H1 (cell line): ENCODE measurements around the gene MAGED2. TPM values are rescaled to one million over a fixed set of nuclear protein-coding genes. Genes with fewer than 3 reads are reported as not detected.

Experiments used
- CTCF ChIA-PET: fragments of 300-600 bp; sonication (Branson Sonifier 250); formaldehyde crosslinking; loops from one replicate; lab custom pipeline; 2021; ENCODE audit not compliant: partially characterized antibody; lab: Charles Lee
- POLR2A ChIA-PET: fragments of 300-600 bp; sonication (Branson Sonifier 250); formaldehyde crosslinking; loops from one replicate; lab custom pipeline; 2021; ENCODE audit warnings: inconsistent platforms; ENCODE audit not compliant: partially characterized antibody; lab: Charles Lee
- DNase-seq, 2 experiments: peaks; one replicate each; pipeline versions ENCODE4 v3.0.0 to v3.0.0-alpha.2; 2010 to 2022; ENCODE audit warnings: low spot score in 2 of 2, low read depth in 1 of 2, mixed read lengths in 1 of 2
- FAIRE-seq: peaks from 2 replicates; lab custom pipeline; 2011; peaks lifted over from hg19 to GRCh38; lab: Jason Lieb, UNC
- H2AFZ ChIP-seq: 2 replicates; pipeline ENCODE4 v1.8.1; 2012; ENCODE audit warnings: low read length, inconsistent platforms
- H2AK5ac ChIP-seq: 2 replicates; pipeline ENCODE4 v1.6.1; 2013; ENCODE audit warnings: low read depth, low read length
- H2BK120ac ChIP-seq: replicated peaks from 2 replicates; pipeline ENCODE3; 2013; ENCODE audit warnings: low read depth, low read length, inconsistent platforms
- H2BK12ac ChIP-seq: 2 replicates; pipeline ENCODE4 v1.6.1; 2013; ENCODE audit warnings: low read depth, low read length
- H2BK15ac ChIP-seq: 2 replicates; pipeline ENCODE4 v1.6.1; 2013; ENCODE audit warnings: low read length
- H2BK20ac ChIP-seq: 2 replicates; pipeline ENCODE4 v1.6.1; 2013; ENCODE audit warnings: low read length
- H2BK5ac ChIP-seq: 2 replicates; pipeline ENCODE4 v1.6.1; 2013; ENCODE audit warnings: low read depth, low read length
- H3K14ac ChIP-seq: 2 replicates; pipeline ENCODE4 v1.6.1; 2013; ENCODE audit warnings: inconsistent platforms; ENCODE audit not compliant: insufficient read length
- H3K18ac ChIP-seq: 2 replicates; pipeline ENCODE4 v1.6.1; 2013; ENCODE audit warnings: low read length; ENCODE audit errors: extremely low read depth
- H3K23ac ChIP-seq: 2 replicates; pipeline ENCODE4 v1.6.1; 2013; ENCODE audit warnings: inconsistent platforms; ENCODE audit not compliant: insufficient read length
- H3K23me2 ChIP-seq: 2 replicates; pipeline ENCODE4 v1.6.1; 2013; ENCODE audit warnings: low read depth, low read length
- H3K27ac ChIP-seq: 2 replicates; pipeline ENCODE4 v1.6.1; 2011; ENCODE audit warnings: low read depth, low read length, inconsistent platforms
- H3K27me3 ChIP-seq, 4 experiments: replicated peaks in 1 of 4; 1 replicate in 1 of 4; 2 replicates in 3 of 4; pipeline versions ENCODE4 v1.6.1 to v1.8.1; 2011 to 2013; ENCODE audit warnings: low read length in 3 of 4, mild to moderate bottlenecking in 3 of 4, inconsistent platforms in 2 of 4, mixed read lengths in 2 of 4, moderate library complexity in 1 of 4; ENCODE audit not compliant: control insufficient read depth in 3 of 4, insufficient read depth in 3 of 4; ENCODE audit errors: extremely low read depth in 1 of 4
- H3K36me3 ChIP-seq, 4 experiments: 2 replicates each; pipeline versions ENCODE4 v1.6.1 to v1.8.1; 2011 to 2013; ENCODE audit warnings: mild to moderate bottlenecking in 4 of 4, low read length in 3 of 4, moderate library complexity in 2 of 4, control low read depth in 1 of 4, inconsistent platforms in 1 of 4; ENCODE audit not compliant: insufficient read depth in 4 of 4, control insufficient read depth in 2 of 4
- H3K4ac ChIP-seq: replicated peaks from 2 replicates; pipeline ENCODE3; 2013; ENCODE audit warnings: low read length, low read depth, mixed read lengths, inconsistent platforms; ENCODE audit not compliant: insufficient read length
- H3K4me1 ChIP-seq, 4 experiments: replicated peaks in 1 of 4; 1 replicate in 1 of 4; 2 replicates in 3 of 4; pipeline versions ENCODE4 v1.6.1 to v1.8.1; 2011 to 2013; ENCODE audit warnings: low read length in 3 of 4, inconsistent platforms in 2 of 4, mixed read lengths in 1 of 4; ENCODE audit not compliant: insufficient read depth in 4 of 4, control insufficient read depth in 3 of 4
- H3K4me2 ChIP-seq, 2 experiments: 2 replicates each; pipeline versions ENCODE4 v1.6.1 to v1.8.1; 2011 to 2013; ENCODE audit warnings: low read depth in 2 of 2, low read length in 2 of 2, control low read depth in 1 of 2, inconsistent platforms in 1 of 2, mild to moderate bottlenecking in 1 of 2; ENCODE audit not compliant: insufficient read depth in 1 of 2
- H3K4me3 ChIP-seq, 4 experiments: fragments of 200-600, 300-600 bp in 1 of 4; sonication (generic), shearing (Covaris generic), sonication (Bioruptor Twin) in 1 of 4; 2 replicates each; pipeline versions ENCODE4 v1.5.1 to v1.8.1; 2011 to 2016; ENCODE audit warnings: low read length in 4 of 4, low read depth in 3 of 4, control low read depth in 2 of 4, inconsistent platforms in 2 of 4, mild to moderate bottlenecking in 2 of 4, mixed read lengths in 1 of 4, moderate library complexity in 1 of 4; ENCODE audit not compliant: insufficient read depth in 2 of 4; ENCODE audit errors: extremely low read depth in 1 of 4
- H3K56ac ChIP-seq: replicated peaks from 2 replicates; pipeline ENCODE3; 2013; ENCODE audit warnings: low read depth, mild to moderate bottlenecking, mixed read lengths, low read length, inconsistent platforms; ENCODE audit not compliant: insufficient read length
- H3K79me1 ChIP-seq: 2 replicates; pipeline ENCODE4 v1.6.1; 2013; ENCODE audit warnings: low read depth, low read length, control low read depth
- H3K79me2 ChIP-seq, 2 experiments: 2 replicates each; pipeline versions ENCODE4 v1.6.1 to v1.8.1; 2012 to 2013; ENCODE audit warnings: low read length in 2 of 2, mild to moderate bottlenecking in 2 of 2, inconsistent platforms in 1 of 2; ENCODE audit not compliant: insufficient read depth in 2 of 2, control insufficient read depth in 1 of 2
- H3K9ac ChIP-seq, 4 experiments: replicated peaks in 1 of 4; 1 replicate in 1 of 4; 2 replicates in 3 of 4; pipeline versions ENCODE4 v1.6.1 to v1.8.1; 2011 to 2013; ENCODE audit warnings: low read depth in 3 of 4, low read length in 3 of 4, control low read depth in 2 of 4, mild to moderate bottlenecking in 2 of 4, moderate library complexity in 2 of 4, inconsistent platforms in 1 of 4; ENCODE audit errors: extremely low read depth in 1 of 4
- H3K9me3 ChIP-seq, 2 experiments: 2 replicates each; pipeline versions ENCODE4 v1.6.1 to v1.8.1; 2012 to 2013; ENCODE audit warnings: mild to moderate bottlenecking in 2 of 2, moderate library complexity in 2 of 2, control low read depth in 1 of 2, inconsistent platforms in 1 of 2, low read depth in 1 of 2, low read length in 1 of 2, mixed read lengths in 1 of 2; ENCODE audit not compliant: insufficient read depth in 2 of 2
- H4K20me1 ChIP-seq, 2 experiments: replicated peaks in 1 of 2; 2 replicates each; pipeline versions ENCODE3 to v1.8.1; 2011 to 2013; ENCODE audit warnings: inconsistent platforms in 2 of 2, low read length in 2 of 2, mild to moderate bottlenecking in 1 of 2; ENCODE audit not compliant: insufficient read depth in 2 of 2, control insufficient read depth in 1 of 2
- H4K5ac ChIP-seq: 2 replicates; pipeline ENCODE4 v1.6.1; 2013; ENCODE audit warnings: low read length, low read depth, mixed read lengths, inconsistent platforms; ENCODE audit not compliant: insufficient read length
- H4K8ac ChIP-seq: 2 replicates; pipeline ENCODE4 v1.8.0; 2013; ENCODE audit warnings: mild to moderate bottlenecking, moderate library complexity, low read length, inconsistent platforms; ENCODE audit not compliant: insufficient read depth; ENCODE audit errors: extremely low read depth
- H4K91ac ChIP-seq: replicated peaks from 2 replicates; pipeline ENCODE3; 2013; ENCODE audit warnings: low read length, mixed read lengths, inconsistent platforms; ENCODE audit not compliant: insufficient read length
- BACH1 ChIP-seq: IDR thresholded peaks from 2 replicates; pipeline ENCODE4 v1.6.1; 2012; ENCODE audit warnings: low read length, improper control_type of control experiment
- CEBPB ChIP-seq: IDR thresholded peaks from 2 replicates; pipeline ENCODE4 v1.6.1; 2012; ENCODE audit warnings: low read depth, low read length
- GABPA ChIP-seq: IDR thresholded peaks from 2 replicates; pipeline ENCODE4 v1.6.1; 2011; ENCODE audit warnings: mild to moderate bottlenecking, low read length, moderate library complexity, borderline replicate concordance; ENCODE audit not compliant: insufficient read depth
- NRF1 ChIP-seq: IDR thresholded peaks from 2 replicates; pipeline ENCODE4 v1.6.1; 2011; ENCODE audit warnings: mild to moderate bottlenecking, low read depth, low read length, improper control_type of control experiment
- RAD21 ChIP-seq, 2 experiments: IDR thresholded peaks in 1 of 2; conservative IDR thresholded peaks in 1 of 2; 2 replicates each; pipeline ENCODE4 v1.6.1; 2011; ENCODE audit warnings: low read depth in 2 of 2, low read length in 2 of 2, improper control_type of control experiment in 1 of 2, inconsistent platforms in 1 of 2, mild to moderate bottlenecking in 1 of 2, moderate library complexity in 1 of 2
- RXRA ChIP-seq: IDR thresholded peaks from 2 replicates; pipeline ENCODE4 v1.6.1; 2011; ENCODE audit warnings: low read depth, mild to moderate bottlenecking, low read length, moderate library complexity; ENCODE audit not compliant: insufficient read depth
- SP2 ChIP-seq: IDR thresholded peaks from 2 replicates; pipeline ENCODE4 v1.6.1; 2012; ENCODE audit warnings: mild to moderate bottlenecking, low read length, inconsistent platforms
- TBP ChIP-seq: IDR thresholded peaks from 2 replicates; pipeline ENCODE4 v1.6.1; 2011; ENCODE audit warnings: low read depth, low read length, improper control_type of control experiment
- ZNF274 ChIP-seq: IDR thresholded peaks from 2 replicates; pipeline ENCODE4 v1.7.0; 2012; ENCODE audit warnings: low read length, borderline replicate concordance; ENCODE audit errors: extremely low read depth
- WGBS, 2 experiments: shearing (Covaris generic) in 1 of 2; methylation state at CpG; one replicate each; pipeline versions ENCODE4 v1.1.6 to v1.1.7; 2013 to 2015; ENCODE audit warnings: low lambda C conversion rate in 2 of 2, mixed read lengths in 2 of 2, inconsistent platforms in 1 of 2, low coverage in 1 of 2, missing lambda C conversion rate in 1 of 2; ENCODE audit not compliant: insufficient replicate concordance in 2 of 2, insufficient coverage in 1 of 2, insufficient read length in 1 of 2; ENCODE audit errors: extremely low coverage in 1 of 2, missing lambda C conversion rate in 1 of 2; 5-methylcytosine and 5-hydroxymethylcytosine counted together
- polyA plus RNA-seq, 7 experiments: library from polyadenylated mRNA; depleted of rRNA in 3 of 7; stranded (reverse) in 5 of 7; unstranded in 2 of 7; fragments of >200 nt in 5 of 7; fragments of 200-250 nt in 2 of 7; gene quantifications; 1 replicate in 5 of 7; 2 replicates in 1 of 7; 4 replicates in 1 of 7; pipeline versions ENCODE4 v1.2.1 to v1.2.3, GENCODE V29; 2011 to 2013; ENCODE audit warnings: missing spikeins in 2 of 7, mixed read lengths in 2 of 7
- total RNA-seq: library from RNA; stranded (reverse); fragmentation: NEBNext Ultra II Directional; extraction: Animal tissue kit (Norgen Biotek cat#: 25700); gene quantifications from 2 replicates; pipeline ENCODE4 v1.2.1, GENCODE V29; 2021
- TF ChIP-seq, protein P1 (sequence below): IDR thresholded peaks from 2 replicates; pipeline ENCODE4 v1.6.1; 2011; ENCODE audit warnings: low read depth, mild to moderate bottlenecking, low read length; ENCODE audit not compliant: insufficient read depth
- TF ChIP-seq, protein P2 (sequence below), 3 experiments: IDR thresholded peaks; 1 replicate in 2 of 3; 2 replicates in 1 of 3; pipeline versions ENCODE4 v1.5.1 to v1.6.1; 2011; ENCODE audit warnings: low read length in 3 of 3, mild to moderate bottlenecking in 3 of 3, inconsistent platforms in 2 of 3, low read depth in 1 of 3, moderate library complexity in 1 of 3; ENCODE audit not compliant: insufficient read depth in 1 of 3; ENCODE audit errors: control extremely low read depth in 1 of 3

The MAGED2 gene
- total and polyA plus RNA-seq, 2 of the 8 experiments (the other 6 are each of a cell fraction or from before 2014, with no cell fraction given), result 83.3 to 120 TPM

DNA sequence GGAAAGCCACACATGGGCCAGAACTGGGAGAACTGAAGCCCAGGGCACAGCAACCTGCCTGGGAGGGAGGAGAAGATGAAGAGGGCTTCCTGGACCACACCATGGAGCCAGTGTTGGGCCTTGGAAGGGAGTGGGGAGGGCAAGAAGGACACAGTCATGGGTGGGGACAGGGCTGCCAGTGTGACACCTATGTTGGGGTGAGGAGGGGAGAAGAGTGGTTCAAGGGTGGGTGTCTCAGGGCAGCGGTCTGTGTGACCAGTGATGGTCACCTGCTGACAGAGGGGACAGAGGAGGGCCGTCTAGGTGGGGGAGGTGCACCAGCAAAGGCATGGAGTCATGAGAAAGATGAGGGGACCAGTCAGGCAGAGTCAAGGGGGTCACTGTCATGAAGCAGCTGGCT is 13.8 kb downstream of the MAGED2 start:
- H3K18ac ChIP-seq, result no peak overlapping the region
- H2BK5ac ChIP-seq, result no peak overlapping the region
- no CpG with 5 or more reads among the region's 2 CpGs for WGBS, 2 experiments
- H2BK120ac ChIP-seq, result no peak overlapping the region
- no peak for FAIRE-seq
- H3K4ac ChIP-seq, result no peak overlapping the region
- no peak overlapping the region for H3K56ac ChIP-seq
- no peaks in the 10 kb centered on the region for H3K9me3 ChIP-seq
- H4K8ac ChIP-seq, result no peak overlapping the region
- no peaks in the 10 kb centered on the region for H4K20me1 ChIP-seq
- ChIA-PET POLR2A (interaction anchor here (1.5 kb wide), 1 partner anchor 12 kb away, joined by 3 read pairs; no protein-coding TSS in a partner anchor), CTCF (no interaction called here)
- no peaks in the 10 kb centered on the region for H3K79me2 ChIP-seq
- H3K23me2 ChIP-seq, result no peaks in the 10 kb centered on the region
- no peak overlapping the region for H2AK5ac ChIP-seq
- no peak overlapping the region for H3K9ac ChIP-seq
- no peak overlapping the region for H3K4me3 ChIP-seq
- no peak overlapping the region for H2BK15ac ChIP-seq
- H3K36me3 ChIP-seq, result peaks cover 0 to 2% (median 0%) of the 10 kb centered on the region in 4 experiments; a peak in 1 of 8 replicates
- no peak overlapping the region for H4K5ac ChIP-seq
- no peak overlapping the region for H3K14ac ChIP-seq
- H3K4me1 ChIP-seq, result no peaks in the 10 kb centered on the region
- H2AFZ ChIP-seq, result no peak overlapping the region
- no peak overlapping the region for H2BK20ac ChIP-seq
- no peak overlapping the region for H4K91ac ChIP-seq
- no peak overlapping the region for H3K27ac ChIP-seq
- no peak overlapping the region for H2BK12ac ChIP-seq
- DNase-seq, result no peak
- H3K79me1 ChIP-seq, result no peaks in the 10 kb centered on the region
- no peak overlapping the region for H3K4me2 ChIP-seq
- no peaks in the 10 kb centered on the region for H3K27me3 ChIP-seq
- H3K23ac ChIP-seq, result no peak overlapping the region
- TF ChIP-seq TBP (no peak), GABPA (no peak), RAD21 (IDR thresholded peaks at IDR 0.05 in 1 of 2, conservative IDR thresholded peaks at IDR 0.05 in 1 of 2; ENCODE audit: low read depth in 2 of 2, low read length in 2 of 2) (no peak), ZNF274 (no peak), RXRA (no peak), CEBPB (no peak), SP2 (no peak), BACH1 (no peak), NRF1 (no peak)
- TF ChIP-seq, protein P1, sequence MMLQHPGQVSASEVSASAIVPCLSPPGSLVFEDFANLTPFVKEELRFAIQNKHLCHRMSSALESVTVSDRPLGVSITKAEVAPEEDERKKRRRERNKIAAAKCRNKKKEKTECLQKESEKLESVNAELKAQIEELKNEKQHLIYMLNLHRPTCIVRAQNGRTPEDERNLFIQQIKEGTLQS, result no peak
- TF ChIP-seq, protein P2, sequence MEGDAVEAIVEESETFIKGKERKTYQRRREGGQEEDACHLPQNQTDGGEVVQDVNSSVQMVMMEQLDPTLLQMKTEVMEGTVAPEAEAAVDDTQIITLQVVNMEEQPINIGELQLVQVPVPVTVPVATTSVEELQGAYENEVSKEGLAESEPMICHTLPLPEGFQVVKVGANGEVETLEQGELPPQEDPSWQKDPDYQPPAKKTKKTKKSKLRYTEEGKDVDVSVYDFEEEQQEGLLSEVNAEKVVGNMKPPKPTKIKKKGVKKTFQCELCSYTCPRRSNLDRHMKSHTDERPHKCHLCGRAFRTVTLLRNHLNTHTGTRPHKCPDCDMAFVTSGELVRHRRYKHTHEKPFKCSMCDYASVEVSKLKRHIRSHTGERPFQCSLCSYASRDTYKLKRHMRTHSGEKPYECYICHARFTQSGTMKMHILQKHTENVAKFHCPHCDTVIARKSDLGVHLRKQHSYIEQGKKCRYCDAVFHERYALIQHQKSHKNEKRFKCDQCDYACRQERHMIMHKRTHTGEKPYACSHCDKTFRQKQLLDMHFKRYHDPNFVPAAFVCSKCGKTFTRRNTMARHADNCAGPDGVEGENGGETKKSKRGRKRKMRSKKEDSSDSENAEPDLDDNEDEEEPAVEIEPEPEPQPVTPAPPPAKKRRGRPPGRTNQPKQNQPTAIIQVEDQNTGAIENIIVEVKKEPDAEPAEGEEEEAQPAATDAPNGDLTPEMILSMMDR (IDR thresholded peaks at IDR 0.05; ENCODE audit: control extremely low read depth in 1 of 3, insufficient read depth in 1 of 3, low read depth in 1 of 3, low read length in 3 of 3), result no peak
